ENCODE measurements around the gene EHF. TPM values are rescaled to one million over a fixed set of nuclear protein-coding genes. Genes with fewer than 3 reads are reported as not detected.

Gene EHF
- total RNA-seq, 1 donor from 2014 or later: not detected

GRCh38 chr11:34654483-34655334 is 33.8 kb downstream of the EHF start:
- no peaks in the 10 kb centered on the region for H3K27me3 ChIP-seq
- H3K4me3 ChIP-seq: no peak overlapping the region
- H3K27ac ChIP-seq: no peak overlapping the region
- H3K9me3 ChIP-seq: no peaks in the 10 kb centered on the region
- TF ChIP-seq CTCF (IDR thresholded peaks at IDR 0.05): no peak
- no peak for DNase-seq (ENCODE audit: low spot score in 2 of 2)
- H3K4me1 ChIP-seq: no peaks in the 10 kb centered on the region
- no peaks in the 10 kb centered on the region for H3K36me3 ChIP-seq
- intact Hi-C loops (cut with DNase I): no loop called here

GRCh38 chr11:34655335-34656008 is 34.6 kb downstream of the EHF start:
- Histone ChIP-seq H3K27ac (no peak overlapping the region), H3K27me3 (no peaks in the 10 kb centered on the region), H3K36me3 (no peaks in the 10 kb centered on the region), H3K4me3 (no peak overlapping the region), H3K9me3 (no peaks in the 10 kb centered on the region), H3K4me1 (no peaks in the 10 kb centered on the region)
- no peak for TF ChIP-seq CTCF (IDR thresholded peaks at IDR 0.05)
- no peak for DNase-seq (ENCODE audit: low spot score in 2 of 2)
- intact Hi-C loops (cut with DNase I): no loop called here

- H3K36me3 ChIP-seq: no peaks in the 10 kb centered on the region
- no peak for TF ChIP-seq CTCF (IDR thresholded peaks at IDR 0.05)
- no peaks in the 10 kb centered on the region for H3K27me3 ChIP-seq
- no peak overlapping the region for H3K27ac ChIP-seq
- intact Hi-C loops (cut with DNase I): no loop called here
- no peak for DNase-seq (ENCODE audit: low spot score in 2 of 2)
- H3K4me1 ChIP-seq: no peaks in the 10 kb centered on the region
- no peak overlapping the region for H3K4me3 ChIP-seq
- no peaks in the 10 kb centered on the region for H3K9me3 ChIP-seq
Observed at GRCh38 chr11:34656062-34656720, 35.3 kb downstream of the EHF start.

- H3K9me3 ChIP-seq: no peaks in the 10 kb centered on the region
- no peaks in the 10 kb centered on the region for H3K27me3 ChIP-seq
- intact Hi-C loops (cut with DNase I): no loop called here
- no peak for DNase-seq (ENCODE audit: low spot score in 2 of 2)
- no peak overlapping the region for H3K4me3 ChIP-seq
- no peak overlapping the region for H3K27ac ChIP-seq
- TF ChIP-seq CTCF (IDR thresholded peaks at IDR 0.05): no peak
- no peaks in the 10 kb centered on the region for H3K36me3 ChIP-seq
- no peaks in the 10 kb centered on the region for H3K4me1 ChIP-seq
Observed at GRCh38 chr11:34658071-34659015, 37.5 kb downstream of the EHF start.

- Histone ChIP-seq H3K9me3 (no peaks in the 10 kb centered on the region), H3K27me3 (no peaks in the 10 kb centered on the region), H3K36me3 (no peaks in the 10 kb centered on the region), H3K27ac (no peak overlapping the region), H3K4me1 (no peaks in the 10 kb centered on the region), H3K4me3 (no peak overlapping the region)
- no peak for DNase-seq (ENCODE audit: low spot score in 2 of 2)
- intact Hi-C loops (cut with DNase I): no loop called here
- no peak for TF ChIP-seq CTCF (IDR thresholded peaks at IDR 0.05)
Observed at GRCh38 chr11:34659096-34659733, 38.3 kb downstream of the EHF start.
